Measurements from ENCODE around the gene RARA.

The RARA gene

GRCh38 chr17:40309031-40309948 lies at the start of gene RARA:
TSS of gene RARA (plus strand) at chr17:40309180. CDS start at chr17:40331219, 22,039 bp downstream.
- no peak for DNase-seq (ENCODE audit: low spot score)

DNA sequence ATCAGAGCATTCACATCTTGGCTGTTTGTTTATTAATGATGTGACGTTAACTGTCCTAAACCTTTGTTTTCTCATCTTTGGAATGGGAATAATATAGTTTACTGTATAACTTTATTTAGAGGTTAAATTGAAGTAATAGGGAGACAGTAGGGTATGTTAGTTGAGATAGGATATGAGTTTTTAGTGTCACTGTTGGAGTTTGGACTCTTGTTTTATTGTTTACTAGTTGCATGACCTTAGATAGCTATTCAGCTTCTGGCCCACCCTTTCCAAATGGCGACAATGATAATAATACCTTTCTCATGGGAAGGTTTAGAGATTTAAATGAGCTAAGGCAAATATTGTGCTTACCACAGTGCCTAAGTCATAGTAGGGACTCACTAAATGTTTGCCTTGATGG lies 49.5 kb upstream of the RARA start:
- no peak for DNase-seq (ENCODE audit: low spot score)

- DNase-seq (ENCODE audit: low spot score), result no peak
These were observed 48.5 kb upstream of the RARA start for GRCh38 chr17:40260528-40260927.

DNA sequence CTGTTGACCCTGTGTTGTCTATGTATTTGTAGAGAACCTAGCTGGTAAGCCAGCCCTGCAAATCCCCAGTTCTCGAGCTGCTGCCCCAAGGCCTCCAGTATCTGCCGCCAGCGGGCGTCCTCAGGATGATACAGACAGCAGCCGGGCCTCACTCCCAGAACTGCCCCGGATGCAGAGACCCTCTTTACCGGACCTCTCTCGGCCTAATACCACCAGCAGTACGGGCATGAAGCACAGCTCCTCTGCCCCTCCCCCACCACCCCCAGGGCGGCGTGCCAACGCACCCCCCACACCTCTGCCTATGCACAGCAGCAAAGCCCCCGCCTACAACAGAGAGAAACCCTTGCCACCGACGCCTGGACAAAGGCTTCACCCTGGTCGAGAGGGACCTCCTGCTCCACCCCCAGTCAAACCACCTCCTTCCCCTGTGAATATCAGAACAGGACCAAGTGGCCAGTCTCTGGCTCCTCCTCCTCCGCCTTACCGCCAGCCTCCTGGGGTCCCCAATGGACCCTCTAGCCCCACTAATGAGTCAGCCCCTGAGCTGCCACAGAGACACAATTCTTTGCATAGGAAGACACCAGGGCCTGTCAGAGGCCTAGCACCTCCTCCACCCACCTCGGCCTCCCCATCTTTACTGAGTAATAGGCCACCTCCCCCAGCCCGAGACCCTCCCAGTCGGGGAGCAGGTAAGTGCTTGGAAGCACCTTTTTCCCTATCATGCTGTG lies 44.4 kb upstream of the RARA start:
- no peak for DNase-seq (ENCODE audit: low spot score)

DNA sequence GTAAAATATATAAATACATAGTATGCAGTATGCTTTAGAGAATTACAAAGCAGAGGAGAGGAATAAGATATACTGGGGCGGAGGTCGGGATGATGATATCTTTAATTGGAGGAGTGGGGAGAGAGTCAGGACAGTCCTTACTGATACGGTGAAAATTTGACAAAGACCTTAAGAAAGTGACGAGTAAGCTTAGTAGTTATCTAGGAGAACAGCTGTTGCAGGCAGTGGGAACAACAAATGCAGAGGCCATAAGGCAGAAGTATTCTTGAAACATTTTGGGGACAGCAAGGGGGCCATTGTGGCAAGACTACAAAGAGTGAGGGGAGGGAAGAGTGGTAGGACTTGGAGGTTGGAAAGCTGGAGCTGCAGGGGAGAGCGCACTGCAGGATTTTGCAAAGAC lies 43.6 kb upstream of the RARA start:
- DNase-seq (ENCODE audit: low spot score), result no peak

- DNase-seq (ENCODE audit: low spot score), result no peak
These were observed 42.1 kb upstream of the RARA start for GRCh38 chr17:40266882-40267281.

DNA sequence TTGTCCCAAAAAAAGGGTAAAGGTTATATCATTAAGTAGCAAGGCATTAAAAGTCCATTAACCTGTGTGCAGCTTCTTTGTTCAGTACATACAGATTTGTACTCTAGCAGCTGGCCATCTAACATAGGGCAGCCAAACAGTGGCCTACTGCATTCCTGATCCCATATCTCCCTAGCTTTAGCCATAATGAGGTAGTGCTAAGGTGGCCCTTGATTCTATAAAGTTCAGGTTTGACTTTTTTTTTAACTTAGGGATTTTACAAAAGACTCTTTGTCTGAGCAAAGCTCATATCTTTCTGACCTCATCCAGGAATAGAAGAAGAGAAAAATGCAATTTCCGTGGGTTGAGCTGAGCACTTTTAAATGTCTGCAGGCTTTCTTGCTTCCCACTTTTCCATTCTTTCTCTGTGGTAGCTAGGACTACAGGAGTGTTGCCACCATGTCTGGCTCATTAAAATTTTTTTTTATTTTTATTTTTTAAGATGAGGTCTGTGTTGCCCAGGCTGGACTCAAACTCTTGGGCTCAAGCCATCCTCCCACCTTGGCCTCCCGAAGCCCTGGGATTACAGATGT lies 40.8 kb upstream of the RARA start:
- DNase-seq (ENCODE audit: low spot score), result no peak

DNA sequence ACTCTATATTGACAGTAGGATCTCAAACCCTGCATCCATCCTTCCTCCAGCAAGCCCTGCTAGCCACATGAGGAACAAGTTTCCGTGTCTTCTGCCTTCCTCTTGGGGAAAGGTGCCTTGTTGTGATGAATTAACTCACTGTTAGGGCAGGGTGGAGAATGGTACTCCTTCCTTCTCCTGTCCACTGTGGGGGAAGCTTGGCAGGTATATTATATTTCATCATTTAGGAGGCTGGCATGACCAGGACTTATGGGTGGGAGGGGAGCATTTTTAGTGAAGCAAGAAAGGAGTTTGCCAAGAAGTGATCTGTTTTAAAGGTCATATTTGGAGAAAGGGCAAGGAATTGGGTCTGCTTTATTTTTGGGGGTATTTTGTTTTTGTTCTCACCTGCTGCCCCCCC lies 30.6 kb upstream of the RARA start:
- no peak for DNase-seq (ENCODE audit: low spot score)

- no peak for DNase-seq (ENCODE audit: low spot score)
These were observed 29.6 kb upstream of the RARA start for GRCh38 chr17:40279402-40279801.

GRCh38 chr17:40281663-40282062 lies 27.3 kb upstream of the RARA start:
- no peak for DNase-seq (ENCODE audit: low spot score)

DNA sequence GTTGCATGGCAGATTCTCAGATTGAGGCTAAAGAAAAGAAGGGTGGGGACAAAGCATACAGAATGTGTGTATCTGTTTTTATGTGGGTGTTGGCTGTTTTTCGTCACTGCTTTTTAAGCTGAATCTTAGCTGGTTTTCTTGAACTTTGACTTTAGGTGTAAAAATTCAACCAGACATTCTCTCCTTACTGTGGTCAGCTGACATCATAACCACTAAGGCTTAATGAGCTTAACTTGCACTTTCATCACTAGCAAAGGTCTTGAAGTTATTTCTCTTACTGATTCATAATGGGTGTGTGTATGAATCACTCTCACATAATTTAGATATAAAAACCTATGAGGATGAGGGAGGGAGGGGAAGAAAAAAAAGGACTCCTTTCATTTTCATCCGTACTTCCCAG lies 25.3 kb upstream of the RARA start:
- peak; percentile 81 for DNase-seq (ENCODE audit: low spot score)

DNA sequence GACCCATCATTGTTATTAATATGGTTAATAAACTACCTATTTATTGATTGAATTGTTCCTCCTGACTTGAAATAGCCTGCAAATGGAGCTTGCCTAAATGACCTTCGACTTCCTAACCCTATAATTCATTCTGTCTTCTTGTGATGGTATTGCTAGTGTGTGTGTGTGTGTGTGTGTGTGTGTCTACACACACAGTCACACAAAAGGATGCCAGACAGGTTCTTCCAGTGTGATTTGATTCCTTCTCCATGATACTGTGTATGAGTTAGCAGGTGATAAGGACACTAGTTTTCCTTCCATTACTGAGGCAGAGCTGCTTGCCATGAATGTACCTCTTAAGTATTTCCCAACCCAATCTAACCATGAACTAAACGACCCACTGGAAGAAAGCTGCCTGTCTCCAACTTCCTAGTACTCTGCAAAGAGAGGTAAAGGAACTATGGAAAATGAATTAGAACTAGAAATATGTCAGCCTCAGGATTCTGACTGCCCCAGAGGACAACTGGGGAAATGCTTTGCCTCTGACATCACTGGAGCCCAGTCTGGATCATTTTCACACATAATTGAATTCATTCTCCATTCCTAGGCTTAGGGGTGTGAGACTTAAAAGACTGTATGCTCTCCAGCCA lies 24.8 kb upstream of the RARA start:
- DNase-seq (ENCODE audit: low spot score), result peak; percentile 73

DNA sequence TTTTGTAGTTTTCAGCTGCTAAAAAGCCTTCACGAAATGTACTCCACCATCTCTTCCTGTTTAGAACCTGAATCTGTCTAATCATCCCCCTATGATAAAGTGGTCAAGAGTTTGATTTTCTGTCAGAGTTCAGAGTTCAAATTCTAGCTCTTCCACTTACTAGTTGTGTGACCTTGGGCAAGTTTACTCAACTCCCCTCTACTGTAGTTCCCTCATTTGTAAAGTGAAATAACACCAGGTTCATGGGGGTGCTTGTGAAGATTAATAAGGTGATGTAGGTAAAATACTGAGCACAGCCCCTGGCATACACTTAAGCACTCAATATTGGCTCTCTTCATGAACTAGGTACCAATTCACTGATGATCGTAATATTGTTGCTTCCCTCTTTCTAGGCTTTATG lies 22.5 kb upstream of the RARA start:
- no peak for DNase-seq (ENCODE audit: low spot score)

- no peak for DNase-seq (ENCODE audit: low spot score)
These were observed 21.9 kb upstream of the RARA start for GRCh38 chr17:40287159-40287493.

DNA sequence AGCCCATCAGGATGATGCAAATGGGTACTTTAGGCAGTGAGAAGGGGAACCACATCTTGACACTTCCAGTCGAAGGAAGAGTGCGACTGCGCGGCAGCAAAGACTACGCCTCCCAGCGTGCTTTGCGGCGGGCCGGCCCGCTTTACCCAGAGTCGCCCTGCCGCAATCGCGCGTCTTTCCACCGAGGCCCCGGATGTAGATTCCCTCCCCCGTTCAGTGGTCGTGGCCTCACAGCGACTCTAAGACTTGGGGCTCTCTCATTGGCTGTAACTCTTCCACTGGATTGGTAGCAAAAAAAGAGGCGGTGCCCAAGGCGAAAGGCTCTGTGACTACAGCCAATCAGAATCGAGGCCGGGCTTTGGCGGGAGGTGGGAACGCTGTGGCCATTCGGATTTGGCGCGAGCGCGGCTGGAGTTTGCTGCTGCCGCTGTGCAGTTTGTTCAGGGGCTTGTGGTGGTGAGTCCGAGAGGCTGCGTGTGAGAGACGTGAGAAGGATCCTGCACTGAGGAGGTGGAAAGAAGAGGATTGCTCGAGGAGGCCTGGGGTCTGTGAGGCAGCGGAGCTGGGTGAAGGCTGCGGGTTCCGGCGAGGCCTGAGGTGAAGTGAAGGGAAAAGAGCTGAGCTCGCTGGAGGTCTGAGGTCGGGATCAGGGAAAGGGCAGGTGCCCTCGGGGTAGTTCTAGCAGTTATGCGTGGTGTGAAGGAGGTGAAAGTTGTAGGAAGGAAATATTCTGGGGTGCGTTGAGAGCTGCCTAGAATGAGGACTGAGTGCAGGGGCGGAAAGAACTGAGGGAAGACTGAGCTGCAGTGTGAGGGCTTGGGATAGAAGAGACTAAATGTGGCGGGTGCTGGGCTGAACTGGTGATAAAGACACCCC lies 21.2 kb upstream of the RARA start, which contains the start of gene CDC6:
TSS of gene CDC6 (plus strand) at position 386 of the 876 bp plus-strand sequence. CDS start 1,542 bp downstream, outside the sequence.
- peak; percentile 97 for DNase-seq (ENCODE audit: low spot score)

GRCh38 chr17:40290629-40291280 lies 18.2 kb upstream of the RARA start:
- DNase-seq (ENCODE audit: low spot score), result peak; percentile 74

- no peak for DNase-seq (ENCODE audit: low spot score)
These were observed 17.7 kb upstream of the RARA start for GRCh38 chr17:40291281-40291664.

DNA sequence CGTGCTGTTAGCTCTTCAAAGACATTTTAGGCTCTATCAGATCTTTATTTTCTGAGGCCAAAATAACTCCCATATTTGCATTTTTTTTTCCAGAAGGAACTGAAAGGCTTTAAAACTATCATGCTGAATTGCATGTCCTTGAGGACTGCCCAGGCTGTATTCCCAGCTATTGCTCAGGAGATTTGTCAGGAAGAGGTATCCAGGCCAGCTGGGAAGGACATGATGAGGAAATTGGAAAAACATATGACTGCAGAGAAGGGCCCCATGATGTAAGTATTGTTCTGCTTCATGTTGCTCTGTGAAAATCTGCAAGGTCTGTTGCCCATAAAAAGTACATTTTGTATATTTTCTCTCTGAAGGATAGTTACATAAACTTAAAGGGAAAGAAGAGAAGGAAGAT lies 15.6 kb upstream of the RARA start:
- DNase-seq (ENCODE audit: low spot score), result no peak

DNA sequence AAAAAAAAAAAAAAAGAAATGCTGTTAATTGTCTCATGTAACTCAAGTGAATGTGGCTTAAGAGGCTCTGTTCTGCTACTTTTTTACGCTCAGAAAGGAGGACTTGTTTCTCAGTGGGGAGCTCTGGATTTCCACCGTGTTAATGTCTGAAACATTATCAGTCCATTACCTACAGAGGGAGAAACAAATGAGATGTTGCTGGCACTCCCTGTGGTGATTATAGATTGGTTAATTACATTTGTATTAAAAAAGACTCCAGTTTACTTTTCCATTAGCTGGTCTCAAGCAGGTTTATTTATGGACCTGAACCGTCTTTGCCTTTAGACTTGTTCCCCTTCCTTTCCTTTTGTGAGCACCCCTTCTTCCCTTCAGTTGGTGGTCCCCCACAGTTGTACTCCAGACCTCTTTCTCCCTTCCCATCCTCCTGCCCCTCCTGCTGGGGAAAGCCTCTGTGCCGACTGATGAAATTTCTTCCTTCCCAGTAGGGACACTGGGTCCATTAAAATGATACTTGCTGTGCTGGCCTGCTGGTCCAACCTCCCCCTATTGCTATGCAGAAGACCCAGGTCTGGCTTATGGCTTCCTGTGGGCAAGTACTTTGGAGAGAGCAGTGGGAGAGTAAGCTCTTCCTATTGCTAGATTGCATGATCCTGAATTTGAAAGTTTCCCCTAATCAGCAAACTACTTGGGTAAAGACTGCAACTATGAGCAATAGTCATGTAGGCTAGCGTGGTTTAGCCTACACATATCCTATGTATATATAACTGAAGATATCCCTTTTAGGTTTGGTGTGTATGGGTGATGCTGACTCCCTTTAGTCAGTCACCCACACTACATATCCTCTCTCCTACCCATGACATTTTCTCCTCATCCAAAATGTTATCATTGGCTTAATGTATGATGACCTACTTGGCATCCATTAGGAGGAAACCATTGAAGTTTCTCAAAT lies 13.2 kb upstream of the RARA start:
- no peak for DNase-seq (ENCODE audit: low spot score)

DNA sequence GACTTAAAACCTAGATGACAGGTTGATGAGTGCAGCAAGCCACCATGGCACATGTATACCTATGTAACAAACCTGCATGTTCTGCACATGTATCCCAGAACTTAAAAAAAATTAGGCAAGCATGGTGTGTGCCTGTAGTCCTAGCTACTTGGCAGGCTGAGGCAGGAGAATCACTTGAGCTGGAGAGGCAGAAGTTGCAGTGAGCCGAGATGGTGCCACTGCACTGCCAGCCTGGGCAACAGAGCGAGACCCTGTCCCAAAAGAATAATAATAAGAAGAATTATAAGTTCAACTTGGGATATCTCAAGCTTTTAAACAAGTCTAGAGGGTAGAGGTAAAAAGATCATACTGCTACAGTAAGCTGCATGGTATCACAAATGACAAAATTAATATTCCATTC lies 11.5 kb upstream of the RARA start:
- DNase-seq (ENCODE audit: low spot score), result no peak
